ENCODE data around the gene SGCA.

DNA sequence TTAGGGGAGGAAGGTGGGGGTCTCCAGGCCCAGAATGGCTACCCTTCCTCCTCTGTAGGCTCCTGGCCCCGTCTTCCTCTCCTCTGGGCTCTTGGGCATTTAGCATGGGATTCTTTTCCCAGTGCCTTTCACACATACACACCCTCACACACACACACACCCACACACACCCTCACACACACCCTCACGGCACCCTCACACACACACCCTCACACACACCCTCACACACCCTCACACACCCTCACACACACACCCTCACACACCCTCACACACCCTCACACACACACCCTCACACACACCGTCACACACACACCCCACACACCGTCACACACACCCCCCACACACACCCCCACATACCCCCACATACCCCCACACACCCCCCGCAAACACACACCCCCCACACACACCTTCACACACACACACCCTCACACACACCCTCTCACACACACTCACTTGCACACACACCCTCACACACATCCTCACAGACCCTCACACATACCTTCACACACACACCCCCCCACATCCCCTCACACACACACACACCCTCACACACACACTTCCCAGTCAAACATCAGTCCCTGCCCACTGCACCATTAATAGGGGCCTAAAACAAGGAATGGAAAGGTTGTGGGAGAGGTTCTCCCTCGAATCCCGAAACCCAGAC lies 845 bp downstream of the SGCA start:
- TF ChIP-seq, protein P1, sequence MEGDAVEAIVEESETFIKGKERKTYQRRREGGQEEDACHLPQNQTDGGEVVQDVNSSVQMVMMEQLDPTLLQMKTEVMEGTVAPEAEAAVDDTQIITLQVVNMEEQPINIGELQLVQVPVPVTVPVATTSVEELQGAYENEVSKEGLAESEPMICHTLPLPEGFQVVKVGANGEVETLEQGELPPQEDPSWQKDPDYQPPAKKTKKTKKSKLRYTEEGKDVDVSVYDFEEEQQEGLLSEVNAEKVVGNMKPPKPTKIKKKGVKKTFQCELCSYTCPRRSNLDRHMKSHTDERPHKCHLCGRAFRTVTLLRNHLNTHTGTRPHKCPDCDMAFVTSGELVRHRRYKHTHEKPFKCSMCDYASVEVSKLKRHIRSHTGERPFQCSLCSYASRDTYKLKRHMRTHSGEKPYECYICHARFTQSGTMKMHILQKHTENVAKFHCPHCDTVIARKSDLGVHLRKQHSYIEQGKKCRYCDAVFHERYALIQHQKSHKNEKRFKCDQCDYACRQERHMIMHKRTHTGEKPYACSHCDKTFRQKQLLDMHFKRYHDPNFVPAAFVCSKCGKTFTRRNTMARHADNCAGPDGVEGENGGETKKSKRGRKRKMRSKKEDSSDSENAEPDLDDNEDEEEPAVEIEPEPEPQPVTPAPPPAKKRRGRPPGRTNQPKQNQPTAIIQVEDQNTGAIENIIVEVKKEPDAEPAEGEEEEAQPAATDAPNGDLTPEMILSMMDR (IDR thresholded peaks at IDR 0.05): no peak
- no peak for TF ChIP-seq POLR2A (IDR thresholded peaks at IDR 0.05)
- TF ChIP-seq EP300 (IDR thresholded peaks at IDR 0.05): no peak
- TF ChIP-seq POLR2AphosphoS5 (IDR thresholded peaks at IDR 0.05): no peak

All from suprapubic skin (tissue), 4 donors.